ENCODE data around the gene GAGE12D. TPM values are rescaled to one million over a fixed set of nuclear protein-coding genes. Genes with fewer than 3 reads are reported as not detected.
"Not testable (repeated sequence)": the region's sequence is repeated elsewhere in the genome, so short reads cannot be mapped to it uniquely, and the experiment has no call there.

Gene GAGE12D
- not detected for total RNA-seq
- long read RNA-seq, donor 1 = 0 reads
- long read RNA-seq, donor 2 = 0 reads

- DNase-seq (ENCODE audit: low spot score); intact Hi-C loops (cut with DNase I): not testable (repeated sequence)
Measured at GRCh38 chrX:49541433-49541832, at the start of gene GAGE12D. GAGE12D (plus strand) TSS chrX:49541733; CDS start chrX:49542888, 1,155 bp downstream.

DNA sequence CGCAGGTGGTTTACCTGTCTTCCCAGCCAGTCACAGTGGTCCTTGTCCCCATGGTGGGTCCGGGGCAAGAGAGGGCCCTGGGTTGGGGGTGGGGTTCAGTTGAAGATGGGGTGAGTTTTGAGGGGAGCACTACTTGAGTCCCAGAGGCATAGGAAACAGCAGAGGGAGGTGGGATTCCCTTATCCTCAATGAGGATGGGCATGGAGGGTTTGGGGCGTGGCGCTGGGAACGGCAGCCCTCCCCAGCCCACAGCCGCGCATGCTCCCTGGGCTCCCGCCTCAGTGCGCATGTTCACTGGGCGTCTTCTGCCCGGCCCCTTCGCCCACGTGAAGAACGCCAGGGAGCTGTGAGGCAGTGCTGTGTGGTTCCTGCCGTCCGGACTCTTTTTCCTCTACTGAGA lies 9.7 kb upstream of the GAGE12D start, which contains the start of gene GAGE12C:
TSS of gene GAGE12C (plus strand) at position 301 of the 400 bp plus-strand sequence. CDS start 1,155 bp downstream, outside the sequence.
- DNase-seq (ENCODE audit: low spot score); intact Hi-C loops (cut with DNase I): not testable (repeated sequence)

DNA sequence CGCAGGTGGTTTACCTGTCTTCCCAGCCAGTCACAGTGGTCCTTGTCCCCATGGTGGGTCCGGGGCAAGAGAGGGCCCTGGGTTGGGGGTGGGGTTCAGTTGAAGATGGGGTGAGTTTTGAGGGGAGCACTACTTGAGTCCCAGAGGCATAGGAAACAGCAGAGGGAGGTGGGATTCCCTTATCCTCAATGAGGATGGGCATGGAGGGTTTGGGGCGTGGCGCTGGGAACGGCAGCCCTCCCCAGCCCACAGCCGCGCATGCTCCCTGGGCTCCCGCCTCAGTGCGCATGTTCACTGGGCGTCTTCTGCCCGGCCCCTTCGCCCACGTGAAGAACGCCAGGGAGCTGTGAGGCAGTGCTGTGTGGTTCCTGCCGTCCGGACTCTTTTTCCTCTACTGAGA lies 9.5 kb downstream of the GAGE12D start, which contains the start of gene GAGE12E:
TSS of gene GAGE12E (plus strand) at position 301 of the 400 bp plus-strand sequence. CDS start 1,155 bp downstream, outside the sequence.
- DNase-seq (ENCODE audit: low spot score); intact Hi-C loops (cut with DNase I): not testable (repeated sequence)

DNA sequence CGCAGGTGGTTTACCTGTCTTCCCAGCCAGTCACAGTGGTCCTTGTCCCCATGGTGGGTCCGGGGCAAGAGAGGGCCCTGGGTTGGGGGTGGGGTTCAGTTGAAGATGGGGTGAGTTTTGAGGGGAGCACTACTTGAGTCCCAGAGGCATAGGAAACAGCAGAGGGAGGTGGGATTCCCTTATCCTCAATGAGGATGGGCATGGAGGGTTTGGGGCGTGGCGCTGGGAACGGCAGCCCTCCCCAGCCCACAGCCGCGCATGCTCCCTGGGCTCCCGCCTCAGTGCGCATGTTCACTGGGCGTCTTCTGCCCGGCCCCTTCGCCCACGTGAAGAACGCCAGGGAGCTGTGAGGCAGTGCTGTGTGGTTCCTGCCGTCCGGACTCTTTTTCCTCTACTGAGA lies 19.0 kb downstream of the GAGE12D start, which contains the start of gene GAGE12F:
TSS of gene GAGE12F (plus strand) at position 301 of the 400 bp plus-strand sequence. CDS start 1,155 bp downstream, outside the sequence.
- DNase-seq (ENCODE audit: low spot score); intact Hi-C loops (cut with DNase I): not testable (repeated sequence)

GRCh38 chrX:49568728-49569127 lies 27.2 kb downstream of the GAGE12D start:
- peak; percentile 84 for DNase-seq (ENCODE audit: low spot score)
- intact Hi-C loops (cut with DNase I) = not testable (repeated sequence)

- intact Hi-C loops (cut with DNase I) = not testable (repeated sequence)
- DNase-seq (ENCODE audit: low spot score) = peak; percentile 68
Measured at GRCh38 chrX:49569152-49569551, 27.6 kb downstream of the GAGE12D start.

DNA sequence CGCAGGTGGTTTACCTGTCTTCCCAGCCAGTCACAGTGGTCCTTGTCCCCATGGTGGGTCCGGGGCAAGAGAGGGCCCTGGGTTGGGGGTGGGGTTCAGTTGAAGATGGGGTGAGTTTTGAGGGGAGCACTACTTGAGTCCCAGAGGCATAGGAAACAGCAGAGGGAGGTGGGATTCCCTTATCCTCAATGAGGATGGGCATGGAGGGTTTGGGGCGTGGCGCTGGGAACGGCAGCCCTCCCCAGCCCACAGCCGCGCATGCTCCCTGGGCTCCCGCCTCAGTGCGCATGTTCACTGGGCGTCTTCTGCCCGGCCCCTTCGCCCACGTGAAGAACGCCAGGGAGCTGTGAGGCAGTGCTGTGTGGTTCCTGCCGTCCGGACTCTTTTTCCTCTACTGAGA lies 28.6 kb downstream of the GAGE12D start, which contains the start of gene GAGE12G:
TSS of gene GAGE12G (plus strand) at position 301 of the 400 bp plus-strand sequence. CDS start 1,155 bp downstream, outside the sequence.
- DNase-seq (ENCODE audit: low spot score); intact Hi-C loops (cut with DNase I): not testable (repeated sequence)

- DNase-seq (ENCODE audit: low spot score); intact Hi-C loops (cut with DNase I): not testable (repeated sequence)
Measured at GRCh38 chrX:49579649-49580048, 38.1 kb downstream of the GAGE12D start, which contains the start of gene GAGE12H. GAGE12H (plus strand) TSS chrX:49579949; CDS start chrX:49581104, 1,155 bp downstream.

- intact Hi-C loops (cut with DNase I) = not testable (repeated sequence)
Measured at GRCh38 chrX:49589196-49589595, 47.7 kb downstream of the GAGE12D start, which contains the start of gene GAGE2A. GAGE2A (plus strand) TSS chrX:49589496; CDS start chrX:49590651, 1,155 bp downstream.

GRCh38 chrX:49589769-49590478 lies 48.4 kb downstream of the GAGE12D start:
- intact Hi-C loops (cut with DNase I) = not testable (repeated sequence)
- peak; percentile 87 for DNase-seq (ENCODE audit: low spot score)

More at GRCh38 chrX:49589196-49589595, 47.7 kb downstream of the GAGE12D start, which contains the start of gene GAGE2A:
- DNase-seq (ENCODE audit: low spot score) = not testable (repeated sequence)

DNA sequence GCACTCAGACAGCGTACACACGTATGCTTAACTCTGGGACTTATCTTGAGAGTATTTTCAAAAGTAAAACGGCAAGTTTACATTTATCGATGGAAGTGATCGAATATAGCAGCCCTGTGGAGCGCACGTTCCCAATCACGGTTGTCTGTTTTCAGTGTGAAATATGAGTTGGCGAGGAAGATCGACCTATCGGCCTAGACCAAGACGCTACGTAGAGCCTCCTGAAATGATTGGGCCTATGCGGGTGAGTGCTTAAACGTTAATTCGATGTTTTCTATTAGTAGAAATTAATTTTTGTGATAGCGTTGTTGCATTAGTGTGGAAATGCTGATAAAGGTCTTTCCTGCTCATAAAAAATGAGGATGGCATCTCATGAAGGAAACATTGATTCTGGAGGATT lies 49.0 kb downstream of the GAGE12D start:
- peak; percentile 58 for DNase-seq (ENCODE audit: low spot score)
- intact Hi-C loops (cut with DNase I) = not testable (repeated sequence)

Other genes with a start within 250 kb of the GAGE12D start
- not detected for gene GAGE10, start 238.1 kb upstream of the GAGE12D start, total RNA-seq
- not detected for gene GAGE12J, start 219.7 kb upstream of the GAGE12D start, total RNA-seq
- gene GAGE13, start 210.2 kb upstream of the GAGE12D start, total RNA-seq = not detected
- not detected for gene GAGE12C, start 9.6 kb upstream of the GAGE12D start, total RNA-seq
- not detected for gene GAGE12E, start 9.6 kb downstream of the GAGE12D start, total RNA-seq
- not detected for gene GAGE12F, start 19.1 kb downstream of the GAGE12D start, total RNA-seq
- gene GAGE12G, start 28.7 kb downstream of the GAGE12D start, total RNA-seq = not detected
- not detected for gene GAGE12H, start 38.2 kb downstream of the GAGE12D start, total RNA-seq
- gene GAGE2A, start 47.8 kb downstream of the GAGE12D start, total RNA-seq = not detected
- gene GAGE1, start 57.3 kb downstream of the GAGE12D start, total RNA-seq = not detected
- not detected for gene PAGE1, start 154.3 kb downstream of the GAGE12D start, total RNA-seq